Mesenchymal stem cell (in vitro differentiated cells and primary cell): ENCODE results near the gene PAX7.

Source experiments
- DNase-seq: peaks from one replicate; pipeline ENCODE4 v3.0.0-alpha.2; 2013
- H2AFZ ChIP-seq: one replicate; pipeline ENCODE4 v1.6.1; 2013; ENCODE audit warnings: low read depth, mild to moderate bottlenecking, control low read depth, inconsistent platforms, low read length, moderate library complexity
- H2AK5ac ChIP-seq: 2 replicates; pipeline ENCODE4 v1.6.1; 2013; ENCODE audit warnings: low read length, moderate library complexity, mild to moderate bottlenecking, inconsistent platforms; ENCODE audit not compliant: severe bottlenecking
- H2BK120ac ChIP-seq: one replicate; pipeline ENCODE4 v1.6.1; 2013; ENCODE audit warnings: low read depth, mild to moderate bottlenecking, inconsistent platforms, low read length, moderate library complexity
- H2BK12ac ChIP-seq, 2 experiments: one replicate each; pipeline ENCODE4 v1.6.1; 2013; ENCODE audit warnings: inconsistent platforms in 2 of 2, low read length in 2 of 2, mild to moderate bottlenecking in 2 of 2, moderate library complexity in 2 of 2, control low read depth in 1 of 2
- H2BK15ac ChIP-seq: one replicate; pipeline ENCODE4 v1.6.1; 2013; ENCODE audit warnings: mild to moderate bottlenecking, low read depth, inconsistent platforms; ENCODE audit not compliant: poor library complexity, severe bottlenecking
- H2BK5ac ChIP-seq: 2 replicates; pipeline ENCODE4 v1.6.1; 2013; ENCODE audit warnings: low read depth, mild to moderate bottlenecking, low read length, control low read depth, inconsistent platforms; ENCODE audit not compliant: poor library complexity, severe bottlenecking
- H3K14ac ChIP-seq, 2 experiments: one replicate each; pipeline ENCODE4 v1.6.1; 2013; ENCODE audit warnings: inconsistent platforms in 2 of 2, low read length in 2 of 2, control low read depth in 1 of 2, mild to moderate bottlenecking in 1 of 2, moderate library complexity in 1 of 2
- H3K18ac ChIP-seq, 2 experiments: one replicate each; pipeline ENCODE4 v1.6.1; 2013; ENCODE audit warnings: inconsistent platforms in 2 of 2, low read length in 2 of 2, control low read depth in 1 of 2, low read depth in 1 of 2, mild to moderate bottlenecking in 1 of 2
- H3K23ac ChIP-seq, 2 experiments: one replicate each; pipeline ENCODE4 v1.6.1; 2013; ENCODE audit warnings: inconsistent platforms in 2 of 2, low read length in 2 of 2, mild to moderate bottlenecking in 2 of 2, moderate library complexity in 2 of 2, control low read depth in 1 of 2
- H3K27ac ChIP-seq: 2 replicates; pipeline ENCODE4 v1.5.1; 2013; ENCODE audit warnings: mild to moderate bottlenecking, moderate library complexity, low read length, control low read depth, inconsistent platforms; ENCODE audit not compliant: poor library complexity, severe bottlenecking
- H3K27me3 ChIP-seq, 2 experiments: 2 replicates each; pipeline versions ENCODE4 v1.6.1 to v1.7.0; 2013; ENCODE audit warnings: low read length in 2 of 2, mild to moderate bottlenecking in 2 of 2, moderate library complexity in 2 of 2, control low read depth in 1 of 2, inconsistent platforms in 1 of 2; ENCODE audit not compliant: control insufficient read depth in 1 of 2, insufficient read depth in 1 of 2
- H3K36me3 ChIP-seq, 2 experiments: 2 replicates each; pipeline versions ENCODE4 v1.6.1 to v1.7.0; 2013; ENCODE audit warnings: low read length in 2 of 2, control low read depth in 1 of 2, inconsistent platforms in 1 of 2, low read depth in 1 of 2, mild to moderate bottlenecking in 1 of 2; ENCODE audit not compliant: insufficient read depth in 2 of 2, control insufficient read depth in 1 of 2
- H3K4ac ChIP-seq, 2 experiments: one replicate each; pipeline ENCODE4 v1.6.1; 2013; ENCODE audit warnings: inconsistent platforms in 2 of 2, low read length in 2 of 2, mild to moderate bottlenecking in 2 of 2, moderate library complexity in 2 of 2, control low read depth in 1 of 2, low read depth in 1 of 2
- H3K4me1 ChIP-seq: 2 replicates; pipeline ENCODE4 v1.6.1; 2013; ENCODE audit warnings: low read depth, low read length, control low read depth; ENCODE audit not compliant: control insufficient read depth, insufficient read depth
- H3K4me2 ChIP-seq: 2 replicates; pipeline ENCODE4 v1.6.1; 2013; ENCODE audit warnings: low read length, mild to moderate bottlenecking, inconsistent platforms; ENCODE audit not compliant: poor library complexity, severe bottlenecking
- H3K4me3 ChIP-seq, 2 experiments: 2 replicates each; pipeline versions ENCODE4 v1.5.1 to v1.7.0; 2013; ENCODE audit warnings: low read length in 2 of 2, mild to moderate bottlenecking in 2 of 2, control low read depth in 1 of 2, low read depth in 1 of 2; ENCODE audit not compliant: insufficient read depth in 1 of 2
- H3K79me1 ChIP-seq: replicated peaks from 2 replicates; pipeline ENCODE4 v1.6.1; 2013; ENCODE audit warnings: mild to moderate bottlenecking, control low read depth, low read length, inconsistent platforms; ENCODE audit not compliant: poor library complexity, severe bottlenecking
- H3K9ac ChIP-seq: 2 replicates; pipeline ENCODE4 v1.7.0; 2013; ENCODE audit warnings: mild to moderate bottlenecking, low read length, moderate library complexity
- H3K9me3 ChIP-seq: 2 replicates; pipeline ENCODE4 v1.7.0; 2013; ENCODE audit warnings: mild to moderate bottlenecking, low read length; ENCODE audit not compliant: control insufficient read depth
- H4K8ac ChIP-seq: one replicate; pipeline ENCODE4 v1.6.1; 2013; ENCODE audit warnings: inconsistent platforms, mild to moderate bottlenecking, low read length, moderate library complexity
- H4K91ac ChIP-seq: one replicate; pipeline ENCODE4 v1.6.1; 2013; ENCODE audit warnings: mild to moderate bottlenecking, low read length, inconsistent platforms
- WGBS: methylation state at CpG from one replicate; pipeline ENCODE4 v1.1.7; 2013; ENCODE audit warnings: mixed read lengths; 5-methylcytosine and 5-hydroxymethylcytosine counted together

The PAX7 gene

GRCh38 chr1:18760156-18760555 is 129.5 kb downstream of the PAX7 start:
- H3K23ac ChIP-seq: no peak overlapping the region
- H3K4me1 ChIP-seq: no peaks in the 10 kb centered on the region
- no peaks in the 10 kb centered on the region for H3K36me3 ChIP-seq
- no peaks in the 10 kb centered on the region for H3K9me3 ChIP-seq
- H4K8ac ChIP-seq: no peak overlapping the region
- no peak overlapping the region for H2AFZ ChIP-seq
- H2AK5ac ChIP-seq: no peak overlapping the region
- 80% methylated on average over 1 of the region's 3 CpGs for WGBS
- H3K79me1 ChIP-seq: no peaks in the 10 kb centered on the region
- H2BK12ac ChIP-seq: no peak overlapping the region
- peaks cover 0 to 23% of the 10 kb centered on the region in 2 experiments for H3K27me3 ChIP-seq
- no peak for DNase-seq
- no peak overlapping the region for H3K18ac ChIP-seq
- H2BK5ac ChIP-seq: no peak overlapping the region
- H3K4me3 ChIP-seq: no peak overlapping the region
- no peak overlapping the region for H3K14ac ChIP-seq
- no peak overlapping the region for H3K27ac ChIP-seq
- no peak overlapping the region for H3K4me2 ChIP-seq
- no peak overlapping the region for H2BK15ac ChIP-seq
- H3K9ac ChIP-seq: no peak overlapping the region
- no peak overlapping the region for H3K4ac ChIP-seq
- no peak overlapping the region for H2BK120ac ChIP-seq
- no peak overlapping the region for H4K91ac ChIP-seq

DNA sequence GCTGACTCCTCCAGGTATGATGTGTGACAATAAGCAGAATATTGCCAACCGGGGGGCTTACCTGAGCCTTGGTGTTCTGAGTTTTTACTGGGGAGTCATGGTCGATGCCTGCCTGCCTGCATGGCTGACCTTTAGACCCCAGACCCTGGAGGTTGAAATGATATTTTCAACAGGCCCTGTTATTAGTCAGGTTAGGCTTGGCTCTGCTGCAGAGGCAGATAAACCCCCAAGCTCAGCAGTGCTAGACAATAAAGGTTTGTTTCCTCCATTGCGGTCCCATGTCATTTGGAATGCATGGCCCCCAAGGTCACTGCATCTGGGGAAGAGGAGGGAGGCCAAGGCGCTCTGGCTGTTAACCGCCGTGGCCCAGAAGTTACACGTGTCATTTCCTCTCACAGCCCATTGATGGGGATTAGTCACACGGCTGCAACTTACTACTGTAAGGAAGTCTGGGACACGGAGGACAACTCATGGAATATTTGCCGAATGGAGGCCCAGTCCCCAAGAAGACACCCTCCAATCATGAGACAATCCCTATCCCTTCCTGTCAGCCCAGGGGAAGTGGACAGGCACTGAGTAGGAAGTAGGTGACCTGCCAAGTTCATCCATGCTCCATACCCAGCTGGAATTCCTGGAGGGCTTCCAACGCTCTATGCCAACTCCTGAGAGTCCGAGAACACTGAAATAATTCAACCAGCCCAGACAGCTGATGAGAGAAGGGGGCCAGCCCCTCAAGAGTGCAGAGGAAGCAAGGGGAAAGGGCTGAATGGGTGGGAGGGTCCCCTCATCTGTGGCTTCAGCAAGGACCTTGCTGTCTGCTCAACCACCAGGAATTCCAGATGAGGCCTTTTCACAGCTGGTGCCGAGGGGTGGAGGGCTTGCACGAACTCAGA is 131.5 kb downstream of the PAX7 start:
- H2AFZ ChIP-seq: no peak overlapping the region
- H3K4me1 ChIP-seq: no peaks in the 10 kb centered on the region

DNA sequence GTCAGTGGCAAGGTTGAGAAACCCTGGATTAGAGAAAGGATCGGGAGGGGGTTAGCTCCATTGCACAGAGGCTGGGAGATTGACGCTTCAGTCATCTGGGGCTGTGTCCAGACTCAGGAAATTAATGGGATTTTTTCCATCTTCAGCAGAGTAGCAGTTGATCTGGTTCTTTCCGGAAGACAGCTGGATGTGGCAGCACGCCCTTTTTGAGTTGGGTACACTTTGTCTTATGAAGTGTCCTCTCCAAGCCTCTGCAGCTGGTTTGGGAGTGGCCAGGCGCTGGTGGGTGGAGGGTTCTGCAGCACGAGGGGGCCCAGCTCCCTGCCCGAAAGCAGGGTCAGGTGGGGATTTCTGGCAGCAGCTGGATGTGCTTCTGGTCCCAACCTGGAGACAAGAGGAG is 133.7 kb downstream of the PAX7 start:
- no peak overlapping the region for H4K91ac ChIP-seq
- H4K8ac ChIP-seq: no peak overlapping the region
- no peak overlapping the region for H3K23ac ChIP-seq
- H3K9ac ChIP-seq: no peak overlapping the region
- no peaks in the 10 kb centered on the region for H3K4me1 ChIP-seq
- H3K4me3 ChIP-seq: no peak overlapping the region
- no peaks in the 10 kb centered on the region for H3K79me1 ChIP-seq
- no peak overlapping the region for H3K14ac ChIP-seq
- no peak overlapping the region for H2BK15ac ChIP-seq
- H2BK12ac ChIP-seq: no peak overlapping the region
- H2AK5ac ChIP-seq: no peak overlapping the region
- no peak overlapping the region for H2AFZ ChIP-seq
- no peak overlapping the region for H3K4me2 ChIP-seq
- no peak overlapping the region for H2BK120ac ChIP-seq
- no peak overlapping the region for H3K18ac ChIP-seq
- WGBS: 57% methylated on average over 6 of the region's 7 CpGs
- H3K9me3 ChIP-seq: no peaks in the 10 kb centered on the region
- H3K36me3 ChIP-seq: no peaks in the 10 kb centered on the region
- no peak for DNase-seq
- peaks cover 0 to 57% of the 10 kb centered on the region in 2 experiments for H3K27me3 ChIP-seq
- H3K27ac ChIP-seq: no peak overlapping the region
- no peak overlapping the region for H3K4ac ChIP-seq
- H2BK5ac ChIP-seq: no peak overlapping the region

More for the DNA sequence above, 131.5 kb downstream of the PAX7 start:
- no peak overlapping the region for H4K8ac ChIP-seq
- DNase-seq: no peak
- no peak overlapping the region for H3K23ac ChIP-seq
- no peaks in the 10 kb centered on the region for H3K79me1 ChIP-seq
- no peak overlapping the region for H3K9ac ChIP-seq
- H3K4ac ChIP-seq: no peak overlapping the region
- H2BK12ac ChIP-seq: no peak overlapping the region
- no peak overlapping the region for H2AK5ac ChIP-seq
- no peaks in the 10 kb centered on the region for H3K36me3 ChIP-seq
- H4K91ac ChIP-seq: no peak overlapping the region
- peaks cover 0 to 38% of the 10 kb centered on the region in 2 experiments for H3K27me3 ChIP-seq
- H3K27ac ChIP-seq: no peak overlapping the region
- H2BK15ac ChIP-seq: no peak overlapping the region
- no peak overlapping the region for H3K14ac ChIP-seq
- H2BK5ac ChIP-seq: no peak overlapping the region
- no peak overlapping the region for H3K4me2 ChIP-seq
- no peak overlapping the region for H3K18ac ChIP-seq
- no peak overlapping the region for H3K4me3 ChIP-seq
- H2BK120ac ChIP-seq: no peak overlapping the region
- no peaks in the 10 kb centered on the region for H3K9me3 ChIP-seq
- 77% methylated on average over 12 of the region's 14 CpGs for WGBS

DNA sequence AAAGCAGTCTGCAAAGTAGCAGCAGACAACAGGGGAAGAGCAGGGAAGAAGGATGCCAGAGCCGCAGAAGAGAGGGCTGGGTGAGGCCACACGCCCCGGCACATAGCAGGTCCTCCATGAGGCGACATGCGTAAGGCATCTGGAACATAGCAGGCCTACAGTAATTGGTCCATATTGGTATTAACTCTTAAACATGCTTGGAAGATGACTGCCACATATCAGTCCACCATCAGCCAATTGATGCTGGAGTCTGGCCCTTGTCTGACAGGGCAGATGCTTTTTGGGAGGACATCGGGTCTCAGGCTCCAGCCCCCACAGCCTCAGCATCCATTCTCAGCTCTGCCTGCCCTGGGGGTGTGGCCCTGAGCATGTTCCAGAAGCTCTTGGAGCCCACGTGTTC is 135.1 kb downstream of the PAX7 start:
- Histone ChIP-seq H3K18ac (no peak overlapping the region), H2BK120ac (no peak overlapping the region), H3K9me3 (no peaks in the 10 kb centered on the region), H4K8ac (no peak overlapping the region), H3K27ac (no peak overlapping the region), H2BK15ac (no peak overlapping the region), H3K4me2 (no peak overlapping the region), H3K14ac (peak overlapping the region in 1 of 2 experiments; percentile 7), H3K4ac (no peak overlapping the region), H3K9ac (no peak overlapping the region), H2AFZ (no peak overlapping the region), H3K4me1 (no peaks in the 10 kb centered on the region), H2BK12ac (no peak overlapping the region), H2BK5ac (no peak overlapping the region), H4K91ac (no peak overlapping the region), H3K4me3 (no peak overlapping the region), H2AK5ac (no peak overlapping the region), H3K36me3 (no peaks in the 10 kb centered on the region), H3K79me1 (no peaks in the 10 kb centered on the region), H3K23ac (no peak overlapping the region), H3K27me3 (peaks cover 6 to 68% of the 10 kb centered on the region in 2 experiments)
- no peak for DNase-seq
- WGBS: 63% methylated on average over 7 of the region's 7 CpGs
